Progenitor cell of endocrine pancreas (in vitro differentiated cells): ENCODE measurements around the gene IL27RA. TPM values are rescaled to one million over a fixed set of nuclear protein-coding genes. Genes with fewer than 3 reads are reported as not detected.

ENCODE experiments used
- DNase-seq: peaks from one replicate; pipeline ENCODE4 v3.0.0; 2021; ENCODE audit warnings: low spot score; ENCODE audit not compliant: unreplicated experiment
- H3K27ac Mint-ChIP-seq: 2 replicates; pipeline ENCODE4 v1.8.0; 2021; ENCODE audit warnings: mild to moderate bottlenecking, moderate library complexity, mixed read lengths
- H3K27me3 Mint-ChIP-seq: 2 replicates; pipeline ENCODE4 v1.8.0; 2021; ENCODE audit warnings: mixed read lengths
- H3K36me3 Mint-ChIP-seq: 2 replicates; pipeline ENCODE4 v1.8.0; 2022; ENCODE audit warnings: mixed read lengths; ENCODE audit not compliant: insufficient read depth
- H3K4me1 Mint-ChIP-seq: 2 replicates; pipeline ENCODE4 v1.8.0; 2021; ENCODE audit warnings: low read depth, mixed read lengths
- H3K4me3 Mint-ChIP-seq: 2 replicates; pipeline ENCODE4 v1.8.0; 2021; ENCODE audit warnings: low read depth, mild to moderate bottlenecking, moderate library complexity, mixed read lengths
- H3K9me3 Mint-ChIP-seq: 2 replicates; pipeline ENCODE4 v1.8.0; 2021; ENCODE audit warnings: low read depth, mixed read lengths
- total RNA-seq: library from RNA; stranded (reverse); gene quantifications from 2 replicates; pipeline ENCODE4 v1.2.1, GENCODE V29; 2021
- TF ChIP-seq, protein P1 (sequence below): fragments of 200-600 bp; sonication (generic); IDR thresholded peaks from one replicate; pipeline ENCODE4 v1.5.0; 2021; ENCODE audit warnings: antibody characterized with exemption, mild to moderate bottlenecking; ENCODE audit not compliant: unreplicated experiment

IL27RA gene
- total RNA-seq, 1 donor from 2014 or later = 3.7 TPM

DNA sequence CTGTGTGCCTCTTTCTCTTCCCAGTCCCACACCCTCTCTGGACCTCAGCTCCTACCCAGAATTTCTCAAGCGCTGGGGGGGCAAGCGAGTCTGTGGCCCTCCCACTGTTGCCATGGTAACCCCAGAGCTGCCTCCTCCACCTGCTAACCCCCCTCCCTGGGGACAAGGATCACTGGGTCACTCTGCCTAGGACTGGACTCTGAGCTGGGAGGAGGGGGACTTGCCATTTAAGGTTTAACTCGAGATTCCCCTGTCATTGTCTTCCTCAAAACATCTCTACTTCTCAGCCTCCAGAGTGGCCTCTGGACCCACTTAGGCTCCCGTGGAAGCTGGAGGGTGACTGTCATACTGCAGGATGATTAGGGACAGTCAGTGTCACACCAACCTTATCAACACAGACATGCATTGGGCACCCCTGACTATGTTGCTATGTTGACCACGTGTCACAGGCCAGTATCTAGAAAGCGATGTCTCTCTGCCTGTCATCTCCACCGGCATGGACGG is 28.1 kb downstream of the IL27RA start:
- Mint-ChIP-seq H3K4me1 (peaks cover 6% of the 10 kb centered on the region), H3K9me3 (no peaks in the 10 kb centered on the region), H3K36me3 (no peaks in the 10 kb centered on the region), H3K27ac (no peak overlapping the region), H3K4me3 (no peak overlapping the region), H3K27me3 (peaks cover 52% of the 10 kb centered on the region)
- DNase-seq = no peak
- TF ChIP-seq, protein P1, sequence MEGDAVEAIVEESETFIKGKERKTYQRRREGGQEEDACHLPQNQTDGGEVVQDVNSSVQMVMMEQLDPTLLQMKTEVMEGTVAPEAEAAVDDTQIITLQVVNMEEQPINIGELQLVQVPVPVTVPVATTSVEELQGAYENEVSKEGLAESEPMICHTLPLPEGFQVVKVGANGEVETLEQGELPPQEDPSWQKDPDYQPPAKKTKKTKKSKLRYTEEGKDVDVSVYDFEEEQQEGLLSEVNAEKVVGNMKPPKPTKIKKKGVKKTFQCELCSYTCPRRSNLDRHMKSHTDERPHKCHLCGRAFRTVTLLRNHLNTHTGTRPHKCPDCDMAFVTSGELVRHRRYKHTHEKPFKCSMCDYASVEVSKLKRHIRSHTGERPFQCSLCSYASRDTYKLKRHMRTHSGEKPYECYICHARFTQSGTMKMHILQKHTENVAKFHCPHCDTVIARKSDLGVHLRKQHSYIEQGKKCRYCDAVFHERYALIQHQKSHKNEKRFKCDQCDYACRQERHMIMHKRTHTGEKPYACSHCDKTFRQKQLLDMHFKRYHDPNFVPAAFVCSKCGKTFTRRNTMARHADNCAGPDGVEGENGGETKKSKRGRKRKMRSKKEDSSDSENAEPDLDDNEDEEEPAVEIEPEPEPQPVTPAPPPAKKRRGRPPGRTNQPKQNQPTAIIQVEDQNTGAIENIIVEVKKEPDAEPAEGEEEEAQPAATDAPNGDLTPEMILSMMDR = no peak

- H3K36me3 Mint-ChIP-seq = no peaks in the 10 kb centered on the region
- peaks cover 38% of the 10 kb centered on the region for H3K27me3 Mint-ChIP-seq
- TF ChIP-seq, protein P1 = no peak
- no peaks in the 10 kb centered on the region for H3K9me3 Mint-ChIP-seq
- H3K27ac Mint-ChIP-seq = no peak overlapping the region
- DNase-seq = no peak
- H3K4me1 Mint-ChIP-seq = peaks cover 6% of the 10 kb centered on the region
- H3K4me3 Mint-ChIP-seq = peak overlapping the region; percentile 8
Observed at GRCh38 chr19:14061081-14061749, 29.7 kb downstream of the IL27RA start.

GRCh38 chr19:14061751-14062557 is 30.4 kb downstream of the IL27RA start, which contains the start of gene PALM3:
TSS of gene PALM3 (minus strand) at chr19:14062076. CDS start at chr19:14061980, 96 bp downstream.
- peak within 1 kb of the TSS; percentile 92 for H3K27ac Mint-ChIP-seq
- TF ChIP-seq, protein P1 = no peak
- no peak for DNase-seq
- no peaks in the 10 kb centered on the region for H3K36me3 Mint-ChIP-seq
- H3K4me1 Mint-ChIP-seq = peaks cover 6% of the 10 kb centered on the region
- no peaks in the 10 kb centered on the region for H3K9me3 Mint-ChIP-seq
- H3K4me3 Mint-ChIP-seq = peak within 1 kb of the TSS; percentile 8
- peaks cover 30% of the 10 kb centered on the region for H3K27me3 Mint-ChIP-seq

GRCh38 chr19:14062558-14062855 is 30.9 kb downstream of the IL27RA start:
- peaks cover 6% of the 10 kb centered on the region for H3K4me1 Mint-ChIP-seq
- no peaks in the 10 kb centered on the region for H3K9me3 Mint-ChIP-seq
- no peak overlapping the region for H3K4me3 Mint-ChIP-seq
- H3K36me3 Mint-ChIP-seq = no peaks in the 10 kb centered on the region
- H3K27me3 Mint-ChIP-seq = peaks cover 29% of the 10 kb centered on the region
- TF ChIP-seq, protein P1 = no peak
- H3K27ac Mint-ChIP-seq = no peak overlapping the region
- DNase-seq = no peak

DNA sequence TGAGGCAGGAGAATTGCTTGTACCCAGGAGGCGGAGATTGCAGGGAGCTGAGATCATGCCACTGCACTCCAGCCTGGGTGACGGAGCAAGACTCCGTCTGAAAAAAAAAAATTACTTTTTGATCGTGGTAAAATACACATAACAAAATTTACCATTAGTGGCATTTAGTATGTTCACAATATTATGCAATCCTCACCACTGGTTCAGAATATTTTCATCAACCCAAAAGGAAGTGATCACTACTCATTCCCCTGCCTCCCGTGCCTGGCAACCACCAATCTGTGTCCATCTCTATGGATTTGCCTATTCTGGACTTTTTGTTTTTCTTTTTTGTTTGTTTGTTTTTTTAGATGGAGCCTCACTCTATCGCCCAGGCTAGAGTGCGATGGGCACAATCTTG is 31.5 kb downstream of the IL27RA start:
- H3K9me3 Mint-ChIP-seq = no peaks in the 10 kb centered on the region
- H3K27ac Mint-ChIP-seq = no peak overlapping the region
- H3K36me3 Mint-ChIP-seq = no peaks in the 10 kb centered on the region
- H3K4me1 Mint-ChIP-seq = peaks cover 6% of the 10 kb centered on the region
- H3K4me3 Mint-ChIP-seq = no peak overlapping the region
- peaks cover 23% of the 10 kb centered on the region for H3K27me3 Mint-ChIP-seq
- TF ChIP-seq, protein P1 = no peak
- no peak for DNase-seq
